ENCODE data around the gene NAMPT.

NAMPT gene

GRCh38 chr7:106276513-106276912 is 8.3 kb downstream of the NAMPT start:
- no peak for DNase-seq (ENCODE audit: low spot score)
- FAIRE-seq, result no peak

GRCh38 chr7:106273009-106273668 is 11.6 kb downstream of the NAMPT start:
- DNase-seq (ENCODE audit: low spot score) (no peak), FAIRE-seq (no peak)

DNA sequence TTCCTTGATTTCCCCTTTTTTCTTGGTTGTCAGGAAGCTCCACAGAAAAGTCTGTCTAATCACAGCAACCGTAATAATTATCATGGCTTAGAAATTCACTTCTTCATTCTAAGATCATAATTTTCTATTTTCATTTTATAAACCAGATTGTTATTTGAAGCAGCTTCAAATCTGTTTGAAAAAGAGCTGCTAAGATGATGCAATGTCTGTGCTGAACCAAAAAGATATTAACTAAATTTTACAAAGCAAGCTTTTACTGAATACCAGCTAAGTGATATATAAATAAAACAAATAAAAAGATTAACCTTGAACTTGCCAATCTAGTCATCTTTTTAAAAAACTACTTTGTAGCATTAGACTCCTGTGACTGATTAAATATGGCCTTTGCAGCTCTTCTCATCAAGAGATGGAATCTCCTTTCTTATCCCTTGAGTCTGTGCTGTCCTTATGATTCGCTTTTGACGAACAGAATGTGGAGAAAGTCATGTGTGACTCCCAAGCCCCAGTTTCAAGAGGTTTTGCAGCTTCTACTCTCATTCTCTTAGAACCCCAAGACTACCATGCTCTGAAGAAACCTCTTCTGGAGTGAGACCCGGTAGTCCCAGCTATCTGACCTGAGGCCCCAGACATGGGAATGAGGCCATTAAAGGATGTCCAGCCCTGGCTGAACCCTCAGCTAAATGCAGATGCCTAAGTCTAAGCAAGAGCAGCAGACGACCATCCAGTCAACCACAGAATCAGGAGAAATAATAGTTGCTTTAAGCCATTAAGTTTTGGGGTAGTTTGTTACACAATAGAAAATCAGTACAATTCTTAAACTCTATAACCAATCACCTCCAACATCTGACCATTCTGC is 14.4 kb downstream of the NAMPT start:
- FAIRE-seq (no peak), DNase-seq (ENCODE audit: low spot score) (no peak)

DNA sequence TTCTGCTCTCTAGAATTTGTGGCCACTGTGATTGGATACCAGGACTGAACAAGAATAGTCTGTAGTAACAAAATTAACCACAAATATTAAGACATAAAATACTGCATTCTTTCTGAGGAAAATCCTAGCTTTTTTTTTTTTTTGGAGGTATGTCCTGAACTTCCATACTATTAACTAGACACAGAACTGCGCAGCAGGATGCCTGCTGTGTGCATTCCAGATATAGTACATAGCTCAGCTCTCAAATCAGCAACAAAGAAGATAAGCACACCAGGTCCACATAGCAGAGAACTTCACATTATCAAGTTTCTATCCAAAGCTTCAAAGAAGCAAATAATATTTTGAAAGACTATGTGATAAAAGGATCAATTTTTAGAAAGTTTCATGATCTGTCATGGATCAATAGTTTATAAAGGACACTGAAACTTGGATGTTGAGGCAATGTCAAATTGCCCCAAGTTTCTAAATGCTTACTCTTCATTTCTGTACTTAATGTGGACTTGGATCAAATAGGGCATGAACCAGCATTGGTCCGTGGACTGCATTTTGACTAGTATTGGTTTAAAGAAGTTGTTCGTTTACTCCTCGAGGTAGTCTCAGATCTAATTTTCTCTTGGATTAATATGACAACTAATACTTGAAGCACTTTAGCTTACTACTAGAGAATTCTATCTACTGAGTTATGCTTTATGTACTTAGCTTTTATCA is 15.4 kb downstream of the NAMPT start:
- FAIRE-seq (no peak), DNase-seq (ENCODE audit: low spot score) (no peak)

GRCh38 chr7:106265133-106265532 is 19.6 kb downstream of the NAMPT start:
- FAIRE-seq (no peak), DNase-seq (ENCODE audit: low spot score) (no peak)

DNA sequence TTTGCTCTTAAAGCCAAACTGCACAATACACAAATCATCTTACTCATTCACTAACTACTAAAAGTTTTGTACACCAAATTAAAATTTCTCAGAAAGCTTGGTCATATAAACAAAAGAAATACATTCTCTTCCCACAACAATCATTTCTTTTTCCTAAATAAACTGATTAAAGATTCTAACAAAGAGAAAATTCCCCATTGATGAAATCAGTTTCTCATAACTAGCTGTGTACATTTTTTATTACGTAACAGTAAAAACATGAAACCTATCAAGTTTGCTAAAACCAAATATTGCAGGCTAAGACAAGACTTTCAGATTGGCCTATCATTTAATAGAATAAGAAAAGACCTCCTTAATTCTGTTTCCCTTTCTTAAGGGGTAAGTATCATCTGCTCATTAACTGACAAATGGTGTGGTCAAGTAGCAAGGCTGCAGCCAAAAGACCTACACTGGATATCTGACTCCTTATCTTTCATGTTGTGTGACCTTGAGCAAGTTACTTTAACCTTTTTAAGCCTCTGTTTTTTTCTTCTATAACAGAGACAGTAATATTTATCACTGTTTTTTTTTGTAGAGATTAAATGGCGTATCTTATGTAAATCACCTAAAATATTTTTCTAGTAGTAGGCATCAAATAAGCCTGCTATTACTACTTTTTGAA is 22.4 kb downstream of the NAMPT start:
- no peak for FAIRE-seq
- DNase-seq (ENCODE audit: low spot score), result no peak

- DNase-seq (ENCODE audit: low spot score) (no peak), FAIRE-seq (no peak)
Measured at GRCh38 chr7:106260136-106260561, 24.6 kb downstream of the NAMPT start.

GRCh38 chr7:106258789-106259188 is 26.0 kb downstream of the NAMPT start:
- FAIRE-seq, result no peak

GRCh38 chr7:106257752-106258151 is 27.0 kb downstream of the NAMPT start:
- DNase-seq (ENCODE audit: low spot score), result no peak
- FAIRE-seq, result no peak

More at GRCh38 chr7:106258789-106259188, 26.0 kb downstream of the NAMPT start:
- DNase-seq (ENCODE audit: low spot score), result no peak

DNA sequence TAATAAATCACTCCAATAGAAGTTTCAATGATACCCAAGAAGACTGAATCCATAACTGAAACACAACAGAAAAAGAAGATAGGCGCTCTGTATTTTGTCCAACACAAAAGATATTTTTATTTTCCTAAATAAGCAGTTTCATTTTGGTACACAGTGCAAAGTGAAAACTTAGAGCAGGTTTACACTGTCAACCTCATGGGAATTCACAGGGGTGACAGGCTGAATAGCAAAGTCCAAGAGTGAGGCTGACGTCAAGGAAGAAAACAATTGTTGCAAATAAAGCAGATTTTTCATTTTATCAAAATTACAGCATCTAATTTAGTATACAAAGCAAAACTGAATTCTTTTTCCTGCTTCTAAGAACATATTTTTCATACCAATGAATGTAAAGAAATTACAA is 28.6 kb downstream of the NAMPT start:
- FAIRE-seq (no peak), DNase-seq (ENCODE audit: low spot score) (no peak)

DNA sequence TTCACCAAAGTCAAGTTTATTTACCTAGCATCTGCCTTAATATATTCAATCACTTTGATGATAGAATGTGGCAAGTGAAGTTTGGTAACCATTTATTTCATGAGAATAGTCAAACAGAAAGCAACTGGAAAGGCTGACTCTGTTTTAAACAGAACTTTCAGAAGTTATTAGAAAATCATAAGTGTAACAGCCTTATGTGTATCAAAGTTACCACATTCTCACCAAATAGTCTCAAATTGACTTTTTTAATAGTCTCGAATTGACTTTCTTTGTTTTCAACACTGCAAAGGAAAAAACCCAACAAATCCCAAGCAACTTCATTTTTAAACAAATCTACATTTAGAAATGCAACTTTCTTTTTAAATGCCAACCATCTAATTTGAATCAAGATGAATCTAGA is 29.5 kb downstream of the NAMPT start:
- no peak for DNase-seq (ENCODE audit: low spot score)
- FAIRE-seq, result no peak

GRCh38 chr7:106254525-106255116 is 30.2 kb downstream of the NAMPT start:
- DNase-seq (ENCODE audit: low spot score), result no peak
- no peak for FAIRE-seq

DNA sequence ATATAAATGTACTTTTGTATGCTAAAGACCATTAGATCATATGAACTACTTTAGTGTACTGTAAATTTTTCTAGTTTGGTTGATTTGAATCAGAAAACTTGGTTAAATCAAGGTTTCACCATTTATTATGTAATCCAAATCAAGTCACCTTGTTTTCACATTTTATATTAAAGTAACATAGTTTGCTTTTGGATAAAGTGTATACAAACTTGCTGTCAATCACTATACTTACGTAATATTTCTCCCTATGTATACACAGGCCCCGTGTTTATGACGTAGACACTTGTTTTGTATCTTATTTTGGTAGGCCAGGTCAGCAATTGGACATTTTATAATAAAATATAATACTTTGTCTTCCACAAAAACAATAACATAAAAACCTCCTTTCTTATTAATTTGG is 32.2 kb downstream of the NAMPT start:
- no peak for DNase-seq (ENCODE audit: low spot score)

DNA sequence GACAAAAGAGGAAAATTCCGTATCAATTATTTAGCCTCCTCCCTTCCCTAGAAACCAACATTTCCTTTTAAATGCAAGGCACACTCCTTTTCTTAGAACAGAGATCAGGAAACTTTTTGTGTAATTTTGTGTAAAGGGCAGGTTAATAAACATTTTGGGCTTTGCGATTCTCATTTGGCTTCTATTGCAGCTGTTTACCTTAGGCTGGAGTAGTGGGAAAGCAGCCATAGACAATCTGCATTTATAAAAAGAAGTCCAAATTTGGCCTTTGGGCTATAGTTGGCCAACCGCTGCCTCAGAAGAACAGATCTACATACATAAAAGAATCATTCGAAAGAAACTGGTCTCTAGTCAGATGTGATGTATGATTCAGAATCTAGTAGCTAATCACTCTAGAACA is 35.3 kb downstream of the NAMPT start:
- FAIRE-seq (no peak), DNase-seq (ENCODE audit: low spot score) (no peak)

More for the DNA sequence above, 32.2 kb downstream of the NAMPT start:
- FAIRE-seq, result no peak

GRCh38 chr7:106248600-106248999 is 36.2 kb downstream of the NAMPT start:
- FAIRE-seq, result no peak

DNA sequence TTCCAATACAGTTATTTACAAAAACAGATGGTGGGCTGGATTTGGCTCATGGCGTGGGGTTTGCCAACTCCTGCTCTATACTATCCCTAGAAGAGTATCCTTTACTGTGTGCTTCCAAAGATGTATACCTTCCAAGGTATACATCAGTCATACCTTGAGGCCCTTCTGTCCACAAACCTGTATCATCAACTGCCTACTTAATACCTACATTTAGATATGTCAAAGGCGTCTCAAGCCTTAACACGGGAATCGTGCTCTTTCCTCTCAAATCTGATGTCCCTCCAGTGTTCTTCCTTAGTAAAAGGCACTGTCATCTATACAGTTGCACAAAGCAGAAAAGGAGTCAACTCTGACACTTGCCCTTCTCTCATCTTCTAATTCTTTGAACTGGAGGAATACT is 36.9 kb downstream of the NAMPT start:
- FAIRE-seq, result no peak
- DNase-seq (ENCODE audit: low spot score), result no peak

More at GRCh38 chr7:106248600-106248999, 36.2 kb downstream of the NAMPT start:
- no peak for DNase-seq (ENCODE audit: low spot score)

DNA sequence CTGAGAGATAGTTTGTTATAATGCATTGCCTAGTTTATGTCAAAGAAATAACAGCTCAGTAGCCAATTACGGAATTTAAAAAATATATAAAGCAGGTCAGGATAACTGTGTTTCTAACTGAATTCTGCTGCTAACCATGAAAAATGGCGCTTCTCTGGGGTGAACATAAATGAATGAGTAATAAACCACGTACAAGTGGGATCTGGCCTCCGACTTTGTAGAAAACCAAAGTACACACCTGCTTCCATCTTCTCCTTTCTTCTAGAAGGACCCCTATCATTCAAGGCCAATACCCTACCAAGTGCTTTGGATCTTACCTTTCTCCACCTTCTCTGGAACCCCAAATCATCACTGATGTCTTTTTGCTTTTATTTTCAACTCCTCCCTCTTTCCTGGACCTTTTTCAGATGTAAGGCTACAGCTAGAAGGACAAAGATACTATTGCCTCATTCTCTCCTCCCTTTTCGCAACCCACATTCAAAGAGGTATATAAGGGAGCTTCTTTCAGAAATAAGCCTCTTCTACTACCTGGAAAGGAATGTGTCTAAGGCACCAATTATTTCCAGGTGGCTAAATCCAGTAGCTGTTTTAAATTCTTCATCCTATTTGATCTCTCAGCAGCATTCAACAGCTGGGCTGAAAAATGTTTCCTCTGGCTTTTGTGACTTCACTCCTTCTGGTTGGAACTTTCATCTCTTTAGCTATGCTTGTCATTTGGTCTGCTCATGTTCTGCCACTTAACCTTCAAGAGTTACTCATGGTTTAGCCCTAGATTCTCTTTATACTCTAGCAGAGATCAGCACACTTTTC is 37.7 kb downstream of the NAMPT start:
- no peak for DNase-seq (ENCODE audit: low spot score)
- no peak for FAIRE-seq

- peak; percentile 61 for FAIRE-seq
- DNase-seq (ENCODE audit: low spot score), result no peak
Measured at GRCh38 chr7:106243893-106244292, 40.9 kb downstream of the NAMPT start.

DNA sequence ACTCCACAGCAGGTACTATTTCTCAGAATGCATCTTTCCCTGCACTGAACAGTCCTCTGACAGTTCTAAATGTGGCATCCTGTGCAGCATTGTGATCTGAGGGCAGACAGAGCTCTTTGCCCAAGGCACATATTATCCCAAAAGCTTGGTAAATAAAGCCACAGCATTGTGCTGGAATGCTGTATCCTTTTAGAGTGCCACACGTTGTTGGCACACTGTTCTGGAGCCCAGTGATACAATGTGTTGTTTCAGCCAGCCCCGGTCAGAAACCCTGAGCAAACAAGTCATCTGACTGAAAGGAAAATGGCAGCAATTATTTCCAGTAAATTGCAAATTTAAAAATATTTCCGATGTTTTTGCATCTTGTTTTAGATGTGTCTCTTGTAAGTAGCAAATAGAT is 45.4 kb downstream of the NAMPT start:
- FAIRE-seq (no peak), DNase-seq (ENCODE audit: low spot score) (no peak)

GRCh38 chr7:106238830-106239229 is 46.0 kb downstream of the NAMPT start:
- DNase-seq (ENCODE audit: low spot score) (no peak), FAIRE-seq (no peak)

Measured in urothelium cell line (cell line).